Posterior cingulate gyrus (tissue), 11 donors: ENCODE results near the gene TENM4.
"Not testable (repeated sequence)": the region's sequence is repeated elsewhere in the genome, so short reads cannot be mapped to it uniquely, and the experiment has no call there.

Source experiments
- DNase-seq, 10 donors: peaks; one replicate each; pipeline versions ENCODE4 v3.0.0 to v3.0.0-alpha.2; 2020 to 2021; ENCODE audit warnings: mixed read lengths in 3 of 10
- intact Hi-C: fragments of 100-400 bp; cut with DNase I; formaldehyde crosslinking; loops from one replicate; pipeline ENCODE4 v1.15.1; 2023

TENM4 gene

GRCh38 chr11:78651923-78652842, 788.6 kb downstream of the TENM4 start:
- DNase-seq = no peak
- intact Hi-C loops = no loop called here

GRCh38 chr11:78651136-78651775, 789.6 kb downstream of the TENM4 start:
- no peak for DNase-seq
- intact Hi-C loops = no loop called here

DNA sequence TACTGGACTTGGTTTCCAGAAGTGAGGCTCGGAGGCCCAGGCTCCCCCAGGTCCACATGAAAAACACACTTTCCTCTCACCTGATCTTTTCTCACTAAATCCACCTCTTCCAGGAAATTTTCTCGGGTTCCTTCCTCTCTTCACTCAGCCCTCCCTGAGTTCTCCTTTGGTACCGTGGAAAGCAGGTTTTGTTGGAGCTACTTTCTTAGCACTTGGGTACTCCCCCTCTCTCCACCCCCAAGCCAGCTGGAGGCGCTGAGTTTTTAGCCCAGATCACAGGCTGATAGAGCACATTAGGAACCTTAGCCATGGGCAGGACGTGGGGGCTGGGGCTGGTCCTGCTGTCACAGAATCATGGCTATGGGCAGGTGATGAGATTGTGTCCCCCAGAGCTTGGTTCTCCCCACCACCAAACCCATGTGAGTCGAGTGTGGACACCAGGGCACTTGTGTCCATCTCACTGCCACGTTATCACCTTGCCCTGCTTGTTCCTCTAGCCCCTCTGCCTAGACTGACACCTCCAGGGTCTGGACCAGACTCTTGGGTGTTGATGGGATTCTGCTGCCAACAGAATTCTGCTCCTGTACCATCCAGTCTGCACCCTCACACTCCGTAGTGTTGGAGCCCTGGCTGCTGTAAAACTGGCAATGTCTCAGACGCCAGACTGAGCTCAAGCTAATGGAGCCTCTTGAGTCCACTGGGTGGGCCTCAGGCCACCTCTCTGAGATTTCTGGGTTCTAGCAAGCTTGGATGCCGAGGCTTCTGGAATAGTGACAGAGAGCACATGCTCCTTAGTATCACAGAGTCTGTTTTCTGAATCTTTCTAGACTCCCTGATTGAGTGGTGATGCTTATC, 791.2 kb downstream of the TENM4 start:
- DNase-seq = peak in 3 of 10 donors; percentile 45 to 87 (median 81)
- intact Hi-C loops = loop anchor here (5.0 to 10.0 kb wide), 3 partner anchors 405 to 843 kb away; no protein-coding TSS in a partner anchor

- no peak for DNase-seq
- intact Hi-C loops = loop anchor here (5.0 to 10.0 kb wide), 3 partner anchors 407 to 844 kb away; no protein-coding TSS in a partner anchor
Observed at GRCh38 chr11:78647986-78648875, 792.6 kb downstream of the TENM4 start.

DNA sequence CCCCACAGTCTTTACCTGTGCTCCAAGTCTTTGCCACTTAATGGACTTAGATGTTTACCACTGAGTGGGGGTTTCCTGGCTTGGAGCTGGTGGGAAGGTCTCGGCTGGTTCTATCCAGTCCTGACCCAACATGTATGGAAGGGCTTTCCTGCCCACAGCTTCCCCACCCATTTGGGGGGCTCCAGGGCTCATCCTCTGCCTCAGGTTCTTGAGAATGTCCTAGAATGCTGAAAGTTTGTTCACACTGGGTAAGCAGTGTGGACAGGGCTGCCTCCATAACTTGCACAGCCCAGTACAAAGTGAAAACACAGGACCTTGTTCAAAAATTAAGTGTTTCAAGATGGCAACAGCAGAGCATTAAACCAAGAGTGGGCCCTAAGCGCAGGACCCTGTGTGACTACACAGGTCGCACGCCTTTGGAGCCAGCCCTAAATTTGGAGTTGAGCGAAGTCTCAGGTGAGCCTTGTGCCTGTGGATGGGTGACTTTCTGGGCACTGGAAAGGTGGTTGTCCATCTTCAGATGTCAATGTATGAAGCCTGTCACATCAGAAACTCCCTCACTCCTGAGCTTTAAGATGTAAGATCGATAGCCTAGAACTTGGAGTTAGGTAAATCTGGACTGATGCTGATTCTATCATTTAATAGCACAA, 793.4 kb downstream of the TENM4 start:
- DNase-seq = no peak
- intact Hi-C loops = loop anchor here (5.0 to 10.0 kb wide), 3 partner anchors 407 to 845 kb away; no protein-coding TSS in a partner anchor

DNA sequence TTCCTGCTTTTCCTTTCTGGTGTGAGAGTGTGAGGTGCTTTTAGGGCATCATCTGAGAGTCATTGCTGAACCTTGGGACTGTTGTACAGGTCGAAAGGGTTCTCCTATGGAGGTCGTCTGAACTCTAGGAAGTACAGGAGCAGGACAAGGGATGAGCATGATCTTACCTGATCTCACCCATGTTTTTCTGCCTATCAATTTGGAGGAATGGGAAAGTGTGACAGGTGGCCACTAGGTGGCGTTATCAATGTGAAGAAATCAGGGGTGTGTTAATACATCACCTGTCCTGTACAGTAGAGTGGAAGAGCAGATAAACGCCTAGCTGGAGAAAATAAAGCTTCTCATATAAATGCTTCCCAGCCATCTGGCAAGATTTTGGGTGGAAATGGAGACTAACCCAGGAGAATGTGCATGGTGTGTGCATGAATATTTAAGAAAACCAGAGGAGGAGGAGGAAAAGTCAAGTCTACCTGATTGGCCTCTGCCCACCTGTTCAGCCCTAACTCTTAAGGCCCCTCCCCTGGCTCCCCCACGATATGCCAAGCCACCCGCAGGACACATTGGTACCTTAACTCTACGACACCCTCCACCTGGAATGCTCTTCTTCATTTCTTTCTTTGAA, 794.2 kb downstream of the TENM4 start:
- intact Hi-C loops = loop anchor here (5.0 to 10.0 kb wide), 3 partner anchors 408 to 846 kb away; no protein-coding TSS in a partner anchor
- peak in 4 of 10 donors; percentile 30 to 62 (median 42) for DNase-seq

DNA sequence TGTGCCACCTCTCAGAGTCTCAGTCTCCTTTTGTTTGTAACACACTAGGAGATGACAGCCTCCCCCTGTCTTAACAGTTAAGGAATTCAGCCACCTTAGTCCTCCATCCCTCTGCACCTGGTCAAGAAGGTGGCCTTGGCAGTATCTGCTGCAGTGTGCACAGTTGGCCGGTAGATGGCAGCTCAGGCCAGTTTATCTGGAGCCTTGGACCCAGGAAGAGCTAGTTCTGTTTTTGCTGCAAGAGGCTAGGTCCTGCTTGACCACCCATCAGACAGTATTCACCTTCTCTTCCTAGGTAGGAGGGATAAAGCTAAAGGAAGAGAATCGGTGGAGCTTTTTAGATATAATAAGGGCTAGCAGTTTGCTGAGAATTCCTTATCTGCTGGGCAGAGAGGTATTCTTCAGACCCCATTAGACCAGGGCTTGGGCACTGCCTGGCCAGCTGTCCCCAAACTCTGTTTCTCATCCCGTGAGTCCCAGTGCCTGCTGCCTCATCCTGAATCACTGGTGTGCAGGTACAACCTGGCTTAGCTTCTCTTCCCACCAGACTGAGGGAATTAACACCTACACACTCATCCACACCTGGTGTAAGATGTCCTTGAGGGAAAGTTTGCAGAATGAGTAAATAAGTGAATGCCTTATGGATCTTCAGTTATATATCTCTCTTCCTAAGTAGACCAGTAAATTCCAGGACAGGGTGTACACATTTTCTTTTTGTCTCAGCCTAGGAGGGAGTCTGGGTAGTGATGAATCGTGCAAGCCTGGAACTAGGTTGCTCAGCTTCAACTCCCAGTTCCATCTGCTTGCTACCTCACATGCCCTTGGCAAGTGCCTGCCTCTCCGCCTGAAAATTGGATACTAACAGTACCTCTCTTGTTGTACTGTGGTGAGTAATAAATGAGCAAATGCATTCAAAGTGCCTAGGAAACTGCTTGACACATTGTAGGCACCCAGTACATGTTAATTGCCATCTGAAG, 795.3 kb downstream of the TENM4 start:
- intact Hi-C loops = loop anchor here (5.0 to 10.0 kb wide), 3 partner anchors 409 to 847 kb away; no protein-coding TSS in a partner anchor
- DNase-seq = peak; percentile 61 to 97 (median 82)

DNA sequence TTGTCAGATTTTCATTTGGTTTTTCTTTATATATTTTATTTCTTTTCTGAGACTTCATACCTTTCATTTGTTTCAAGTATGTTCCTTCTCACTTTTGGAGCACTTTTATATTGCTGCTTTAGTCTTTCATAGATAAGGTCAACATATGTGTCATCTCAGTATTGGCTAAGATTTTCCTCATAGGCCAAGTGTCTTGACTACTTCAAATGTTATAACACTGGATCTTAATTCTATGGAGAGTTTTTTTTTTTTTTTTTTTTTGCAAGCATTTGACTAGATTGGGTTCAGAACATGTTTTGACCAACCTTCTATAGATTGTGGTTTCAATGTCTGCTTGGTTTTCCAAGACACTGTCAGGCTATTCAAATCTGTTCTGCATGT, 797.2 kb downstream of the TENM4 start:
- intact Hi-C loops = loop anchor here (10.0 kb wide), 1 partner anchor 411 kb away; no protein-coding TSS in a partner anchor
- DNase-seq = no peak

- no peak for DNase-seq
- intact Hi-C loops = loop anchor here (10.0 kb wide), 1 partner anchor 412 kb away; no protein-coding TSS in a partner anchor
Observed at GRCh38 chr11:78642979-78643675, 797.7 kb downstream of the TENM4 start.

DNA sequence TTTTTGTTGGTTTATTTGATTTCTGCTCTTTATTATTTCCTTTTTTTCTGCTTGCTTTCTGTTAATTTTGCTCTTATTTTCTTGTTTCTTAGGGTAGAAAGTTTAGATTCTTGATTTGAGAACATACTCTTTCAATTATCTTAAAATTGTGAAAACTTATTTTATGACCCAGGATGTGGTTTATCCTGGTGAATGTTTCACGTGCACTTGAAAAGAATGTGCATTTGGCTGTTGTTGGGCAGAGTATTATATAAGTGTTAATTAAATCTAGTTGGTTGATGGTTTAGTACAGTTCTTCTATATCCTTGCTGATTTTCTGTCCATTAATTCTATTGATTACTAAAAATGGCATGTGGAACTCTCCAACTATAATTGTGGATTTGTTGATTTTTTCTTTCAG, 799.3 kb downstream of the TENM4 start:
- intact Hi-C loops = loop anchor here (10.0 kb wide), 1 partner anchor 413 kb away; no protein-coding TSS in a partner anchor
- no peak for DNase-seq

DNA sequence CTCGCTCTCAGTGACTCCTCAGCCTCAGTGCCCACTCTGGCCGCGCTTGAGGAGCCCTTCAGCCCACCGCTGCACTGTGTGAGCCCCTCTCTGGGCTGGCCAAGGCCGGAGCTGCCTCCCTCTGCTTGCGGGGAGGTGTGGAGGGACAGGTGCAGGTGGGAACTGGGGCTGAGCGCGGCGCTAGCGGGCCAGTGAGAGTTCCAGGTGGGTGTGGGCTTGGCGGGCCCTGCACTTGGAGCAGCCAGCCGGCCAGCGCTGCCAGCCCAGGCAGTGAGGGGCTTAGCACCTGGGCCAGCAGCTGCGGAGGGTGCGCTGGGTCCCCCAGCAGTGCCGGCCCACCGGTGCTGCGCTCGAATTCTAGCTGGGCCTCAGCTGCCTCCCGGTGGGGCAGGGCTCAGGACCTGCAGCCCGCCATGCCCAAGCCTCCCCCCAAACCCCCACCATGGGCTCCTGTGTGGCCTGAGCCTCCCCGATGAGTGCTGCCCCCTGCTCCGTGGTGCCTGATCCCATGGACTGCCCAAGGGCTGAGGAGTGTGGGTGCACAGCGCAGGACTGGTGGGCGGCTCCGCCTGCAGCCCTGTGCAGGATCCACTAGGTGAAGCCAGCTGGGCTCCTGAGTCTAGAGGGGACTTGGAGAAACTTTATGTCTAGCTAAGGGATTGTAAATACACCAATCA, 802.0 kb downstream of the TENM4 start:
- no peak for DNase-seq
- intact Hi-C loops = no loop called here

DNA sequence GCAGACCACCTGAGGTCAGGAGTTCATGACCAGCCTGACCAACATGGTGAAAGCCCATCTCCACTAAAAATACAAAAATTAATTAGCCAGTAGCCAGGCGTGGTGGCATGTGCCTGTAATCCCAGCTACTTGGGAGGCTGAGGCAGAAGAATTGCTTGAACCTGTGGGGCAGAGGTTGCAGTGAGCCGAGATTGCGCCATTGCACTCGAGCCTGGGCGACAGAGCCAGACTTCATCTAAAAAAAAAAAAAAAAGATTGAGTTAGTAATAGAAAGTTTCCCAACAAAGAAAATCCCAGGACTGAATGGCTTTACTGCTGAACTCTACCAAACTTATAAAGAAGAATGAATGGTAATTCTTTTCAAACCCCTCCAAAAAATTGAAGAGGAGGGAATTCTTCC, 803.3 kb downstream of the TENM4 start:
- intact Hi-C loops, DNase-seq: not testable (repeated sequence)

GRCh38 chr11:78635814-78636506, 804.9 kb downstream of the TENM4 start:
- no peak for DNase-seq
- intact Hi-C loops = no loop called here

DNA sequence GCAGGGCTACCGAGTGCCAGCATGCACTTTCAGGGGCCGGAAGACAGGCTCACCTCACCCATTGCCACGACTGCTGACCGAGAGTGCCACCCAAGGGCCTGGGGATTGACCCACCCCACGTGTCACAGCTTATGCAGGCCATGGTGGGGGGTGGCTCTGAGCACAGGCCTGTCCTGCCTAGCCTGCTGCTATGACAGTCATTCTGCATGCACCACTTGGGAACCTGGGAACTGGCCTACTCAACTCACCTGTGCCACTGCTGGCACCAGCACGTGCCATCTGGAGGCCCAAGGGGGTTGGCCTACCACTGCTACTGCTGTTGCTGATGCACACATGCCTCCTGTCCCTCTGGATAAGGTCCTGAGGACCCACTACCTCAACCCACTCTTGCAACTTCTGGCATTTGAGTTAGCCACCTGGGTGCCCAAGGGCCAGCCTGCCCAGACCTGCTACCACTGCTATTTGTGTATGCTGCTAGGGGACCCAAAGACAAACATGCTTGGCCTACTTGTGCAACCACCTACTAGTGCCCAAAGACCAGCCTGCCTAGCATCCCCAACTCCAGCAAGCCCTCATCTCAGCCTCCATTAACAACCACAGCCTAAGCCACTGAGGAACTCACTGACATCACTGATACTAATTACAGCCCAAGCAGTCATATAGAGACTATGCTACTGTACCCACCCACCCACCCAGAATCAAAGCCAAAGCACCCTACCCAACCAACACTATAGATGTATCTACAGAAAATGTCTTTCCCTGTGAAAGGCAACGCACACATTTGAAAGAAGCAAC, 807.1 kb downstream of the TENM4 start:
- intact Hi-C loops = no loop called here
- DNase-seq = no peak
